ENCODE results near the gene KRT26. TPM values are rescaled to one million over a fixed set of nuclear protein-coding genes. Genes with fewer than 3 reads are reported as not detected.

KRT26 gene
- total RNA-seq, 4 donors from 2014 or later: not detected

DNA sequence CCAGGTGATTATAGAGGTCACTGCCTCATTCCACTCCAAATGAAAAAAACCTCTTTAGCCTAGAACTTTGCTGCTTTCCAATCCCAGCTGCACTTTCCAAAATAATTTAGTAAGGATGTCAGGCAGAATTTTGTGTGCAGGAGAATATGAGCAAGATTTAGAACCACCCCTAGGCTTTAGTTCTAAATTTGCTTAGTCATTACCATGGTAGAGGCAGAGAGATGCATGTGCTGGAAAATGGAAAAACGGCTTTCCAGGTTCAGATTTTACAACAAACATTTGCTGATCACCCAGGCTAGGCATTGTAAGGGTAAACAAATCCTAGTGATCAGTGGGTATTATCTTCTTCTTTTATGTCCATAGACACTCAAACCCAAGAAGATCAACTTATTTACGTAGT is 6.3 kb downstream of the KRT26 start:
- peaks cover 0 to 33% (median 23%) of the 10 kb centered on the region in 4 donors for H3K9me3 ChIP-seq
- intact Hi-C loops (cut with DNase I): no loop called here
- peaks cover 0 to 8% (median 0%) of the 10 kb centered on the region in 4 donors for H3K27me3 ChIP-seq
- H3K27ac ChIP-seq (replicated peaks in 1 of 4): no peak overlapping the region
- no peak for DNase-seq (ENCODE audit: extremely low spot score)
- TF ChIP-seq, protein P1, sequence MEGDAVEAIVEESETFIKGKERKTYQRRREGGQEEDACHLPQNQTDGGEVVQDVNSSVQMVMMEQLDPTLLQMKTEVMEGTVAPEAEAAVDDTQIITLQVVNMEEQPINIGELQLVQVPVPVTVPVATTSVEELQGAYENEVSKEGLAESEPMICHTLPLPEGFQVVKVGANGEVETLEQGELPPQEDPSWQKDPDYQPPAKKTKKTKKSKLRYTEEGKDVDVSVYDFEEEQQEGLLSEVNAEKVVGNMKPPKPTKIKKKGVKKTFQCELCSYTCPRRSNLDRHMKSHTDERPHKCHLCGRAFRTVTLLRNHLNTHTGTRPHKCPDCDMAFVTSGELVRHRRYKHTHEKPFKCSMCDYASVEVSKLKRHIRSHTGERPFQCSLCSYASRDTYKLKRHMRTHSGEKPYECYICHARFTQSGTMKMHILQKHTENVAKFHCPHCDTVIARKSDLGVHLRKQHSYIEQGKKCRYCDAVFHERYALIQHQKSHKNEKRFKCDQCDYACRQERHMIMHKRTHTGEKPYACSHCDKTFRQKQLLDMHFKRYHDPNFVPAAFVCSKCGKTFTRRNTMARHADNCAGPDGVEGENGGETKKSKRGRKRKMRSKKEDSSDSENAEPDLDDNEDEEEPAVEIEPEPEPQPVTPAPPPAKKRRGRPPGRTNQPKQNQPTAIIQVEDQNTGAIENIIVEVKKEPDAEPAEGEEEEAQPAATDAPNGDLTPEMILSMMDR (IDR thresholded peaks at IDR 0.05): no peak
- TF ChIP-seq EP300 (IDR thresholded peaks at IDR 0.05) (no peak), POLR2A (IDR thresholded peaks at IDR 0.05; ENCODE audit: low read depth) (no peak), POLR2AphosphoS5 (IDR thresholded peaks at IDR 0.05) (no peak)
- WGBS: 86% methylated on average over 2 of the region's 2 CpGs
- H3K36me3 ChIP-seq: no peaks in the 10 kb centered on the region
- no peaks in the 10 kb centered on the region for H3K4me1 ChIP-seq
- H3K4me3 ChIP-seq: no peak overlapping the region

DNA sequence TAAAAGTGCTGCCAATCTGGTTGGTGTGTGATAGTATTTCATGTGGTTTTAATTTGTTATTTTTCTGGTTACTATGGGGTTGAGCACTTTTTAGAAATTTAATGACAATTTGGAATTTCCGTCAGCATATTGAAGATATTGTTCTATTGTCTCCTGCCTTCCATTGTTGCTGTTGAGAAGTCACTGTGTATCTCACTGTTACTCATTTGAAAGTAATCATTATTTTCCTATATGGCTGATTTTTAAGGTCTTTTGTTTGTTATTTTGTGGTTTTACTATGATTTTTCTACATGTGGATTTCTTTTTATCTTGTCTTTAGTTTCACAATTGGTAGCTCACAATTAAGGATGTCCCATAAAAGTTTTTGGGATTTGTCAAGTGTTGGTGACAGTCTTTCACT is 8.2 kb downstream of the KRT26 start:
- DNase-seq (ENCODE audit: extremely low spot score): no peak
- TF ChIP-seq, protein P1 (IDR thresholded peaks at IDR 0.05): no peak
- no peak for TF ChIP-seq POLR2A (IDR thresholded peaks at IDR 0.05; ENCODE audit: low read depth)
- TF ChIP-seq EP300 (IDR thresholded peaks at IDR 0.05): no peak
- no peak for TF ChIP-seq POLR2AphosphoS5 (IDR thresholded peaks at IDR 0.05)
- H3K4me3 ChIP-seq: no peak overlapping the region
- H3K9me3 ChIP-seq: peaks cover 3 to 47% (median 42%) of the 10 kb centered on the region in 4 donors
- H3K27me3 ChIP-seq: peaks cover 0 to 8% (median 0%) of the 10 kb centered on the region in 4 donors
- H3K36me3 ChIP-seq: no peaks in the 10 kb centered on the region
- intact Hi-C loops (cut with DNase I): no loop called here
- H3K27ac ChIP-seq (replicated peaks in 1 of 4): no peak overlapping the region
- WGBS: 83% methylated on average over 1 of the region's 1 CpG
- H3K4me1 ChIP-seq: no peaks in the 10 kb centered on the region

DNA sequence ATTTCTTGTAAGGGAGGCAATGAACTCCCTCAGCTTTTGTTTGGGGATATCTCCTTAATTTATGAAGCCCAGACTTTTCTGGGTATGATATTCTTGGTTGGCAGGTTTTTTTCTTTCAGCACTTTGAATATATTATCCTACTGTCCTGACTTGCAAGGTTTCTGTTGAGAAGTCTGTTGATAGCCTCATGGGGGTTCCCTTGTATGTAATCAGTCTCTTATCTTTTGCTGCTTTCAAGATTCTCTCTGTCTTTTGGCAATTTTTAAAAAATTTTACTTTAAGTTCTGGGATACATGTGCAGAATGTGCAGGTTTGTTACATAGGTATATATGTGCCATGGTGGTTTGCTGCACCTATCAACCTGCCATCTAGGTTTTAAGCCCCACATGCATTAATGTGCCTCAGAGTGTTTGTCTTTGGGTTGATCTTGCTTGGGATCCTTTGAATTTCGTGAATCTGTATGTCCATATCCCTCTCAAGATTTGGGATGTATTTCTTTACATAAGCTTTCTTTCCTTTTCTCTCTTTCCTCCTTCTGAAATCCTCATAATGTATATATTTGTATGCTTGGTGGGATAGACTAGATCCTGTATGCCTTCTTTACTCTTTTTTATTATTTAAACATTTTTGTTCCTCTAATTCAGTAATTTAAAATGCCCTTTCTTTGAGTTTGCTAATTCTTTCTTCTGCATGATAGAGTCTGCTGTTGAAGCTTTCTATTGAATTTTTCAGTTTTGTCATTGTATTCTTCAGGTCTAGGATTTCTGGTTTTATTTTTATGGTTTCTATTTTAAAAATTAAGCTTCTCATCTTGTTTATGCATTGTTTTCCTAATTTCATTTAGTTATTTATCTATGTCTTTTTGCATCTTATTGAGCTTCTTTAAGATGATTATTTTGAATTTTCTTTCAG is 11.6 kb downstream of the KRT26 start:
- H3K9me3 ChIP-seq: peaks cover 3 to 47% (median 42%) of the 10 kb centered on the region in 4 donors
- no peaks in the 10 kb centered on the region for H3K36me3 ChIP-seq
- intact Hi-C loops (cut with DNase I): no loop called here
- 11% methylated on average over 1 of the region's 1 CpG for WGBS
- no peak for DNase-seq (ENCODE audit: extremely low spot score)
- TF ChIP-seq POLR2A (IDR thresholded peaks at IDR 0.05; ENCODE audit: low read depth) (no peak), POLR2AphosphoS5 (IDR thresholded peaks at IDR 0.05) (no peak), EP300 (IDR thresholded peaks at IDR 0.05) (no peak)
- TF ChIP-seq, protein P1 (IDR thresholded peaks at IDR 0.05): no peak
- H3K27me3 ChIP-seq: peaks cover 0 to 8% (median 0%) of the 10 kb centered on the region in 4 donors
- H3K4me1 ChIP-seq: no peaks in the 10 kb centered on the region
- H3K4me3 ChIP-seq: no peak overlapping the region
- no peak overlapping the region for H3K27ac ChIP-seq (replicated peaks in 1 of 4)

DNA sequence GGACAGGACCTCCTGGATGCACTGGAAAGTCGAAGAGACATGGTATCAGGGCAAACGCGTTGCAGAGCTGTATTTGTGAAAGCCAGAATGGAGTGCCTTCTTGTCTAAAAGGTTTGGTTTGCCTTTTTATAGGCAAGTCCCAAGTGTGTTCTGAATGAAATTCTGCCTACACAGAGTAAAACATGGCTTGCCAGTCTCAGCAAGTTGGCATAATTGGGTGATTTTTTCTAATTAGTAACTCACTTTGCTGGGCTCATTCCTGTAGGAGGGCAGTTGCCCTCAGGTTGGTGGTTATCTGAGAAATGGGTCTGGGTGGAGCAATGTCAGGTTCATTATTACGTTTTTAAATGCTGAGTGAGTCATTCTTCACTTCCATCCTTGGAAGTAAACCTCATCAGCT is 16.8 kb downstream of the KRT26 start, which contains the start of gene KRT25:
KRT25 (minus strand) TSS at position 101 of the 400 bp plus-strand sequence; CDS start at position 41, 60 bp downstream.
- 83% methylated on average over 4 of the region's 4 CpGs for WGBS
- intact Hi-C loops (cut with DNase I): no loop called here

More for the DNA sequence above, 16.8 kb downstream of the KRT26 start, which contains the start of gene KRT25:
- Histone ChIP-seq H3K27ac (replicated peaks in 1 of 4) (no peak within 1 kb of the TSS), H3K36me3 (no peaks in the 10 kb centered on the region), H3K4me1 (no peaks in the 10 kb centered on the region), H3K4me3 (no peak within 1 kb of the TSS), H3K27me3 (peaks cover 0 to 18% (median 4%) of the 10 kb centered on the region in 4 donors), H3K9me3 (peaks cover 3 to 15% (median 12%) of the 10 kb centered on the region in 4 donors)
- no peak for TF ChIP-seq POLR2A (IDR thresholded peaks at IDR 0.05; ENCODE audit: low read depth)
- TF ChIP-seq EP300 (IDR thresholded peaks at IDR 0.05): no peak
- TF ChIP-seq, protein P1 (IDR thresholded peaks at IDR 0.05): no peak
- no peak for TF ChIP-seq POLR2AphosphoS5 (IDR thresholded peaks at IDR 0.05)
- no peak for DNase-seq (ENCODE audit: extremely low spot score)
